Neural crest cell (in vitro differentiated cells): ENCODE data around the gene APLF. TPM values are rescaled to one million over a fixed set of nuclear protein-coding genes. Genes with fewer than 3 reads are reported as not detected.

Experiments
- DNase-seq: peaks from one replicate; pipeline ENCODE4 v3.0.0; 2021; ENCODE audit warnings: low read depth, mixed read lengths, low spot score
- H3K27ac Mint-ChIP-seq: one replicate; pipeline ENCODE4 v1.8.0; 2021; ENCODE audit warnings: mild to moderate bottlenecking, mixed read lengths; ENCODE audit not compliant: unreplicated experiment
- H3K27me3 Mint-ChIP-seq: 2 replicates; pipeline ENCODE4 v1.8.0; 2021; ENCODE audit warnings: low read depth, mild to moderate bottlenecking, mixed read lengths
- H3K36me3 Mint-ChIP-seq: 2 replicates; pipeline ENCODE4 v1.8.0; 2021; ENCODE audit warnings: low read depth, mild to moderate bottlenecking, mixed read lengths
- H3K4me1 Mint-ChIP-seq: 2 replicates; pipeline ENCODE4 v1.8.0; 2021; ENCODE audit warnings: mixed read lengths
- H3K4me3 Mint-ChIP-seq: one replicate; pipeline ENCODE4 v1.8.0; 2021; ENCODE audit warnings: mild to moderate bottlenecking, mixed read lengths
- H3K9me3 Mint-ChIP-seq: 2 replicates; pipeline ENCODE4 v1.8.0; 2021; ENCODE audit warnings: mixed read lengths
- total RNA-seq: library from RNA; stranded (reverse); gene quantifications from 2 replicates; pipeline ENCODE4 v1.2.1, GENCODE V29; 2021
- TF ChIP-seq, protein P1 (sequence below): fragments of 200-600 bp; sonication (generic); conservative IDR thresholded peaks from 2 replicates; pipeline ENCODE4 v1.5.0; 2021; ENCODE audit warnings: antibody characterized with exemption, mild to moderate bottlenecking

The APLF gene
- total RNA-seq, 1 donor from 2014 or later, result 6.9 TPM

DNA sequence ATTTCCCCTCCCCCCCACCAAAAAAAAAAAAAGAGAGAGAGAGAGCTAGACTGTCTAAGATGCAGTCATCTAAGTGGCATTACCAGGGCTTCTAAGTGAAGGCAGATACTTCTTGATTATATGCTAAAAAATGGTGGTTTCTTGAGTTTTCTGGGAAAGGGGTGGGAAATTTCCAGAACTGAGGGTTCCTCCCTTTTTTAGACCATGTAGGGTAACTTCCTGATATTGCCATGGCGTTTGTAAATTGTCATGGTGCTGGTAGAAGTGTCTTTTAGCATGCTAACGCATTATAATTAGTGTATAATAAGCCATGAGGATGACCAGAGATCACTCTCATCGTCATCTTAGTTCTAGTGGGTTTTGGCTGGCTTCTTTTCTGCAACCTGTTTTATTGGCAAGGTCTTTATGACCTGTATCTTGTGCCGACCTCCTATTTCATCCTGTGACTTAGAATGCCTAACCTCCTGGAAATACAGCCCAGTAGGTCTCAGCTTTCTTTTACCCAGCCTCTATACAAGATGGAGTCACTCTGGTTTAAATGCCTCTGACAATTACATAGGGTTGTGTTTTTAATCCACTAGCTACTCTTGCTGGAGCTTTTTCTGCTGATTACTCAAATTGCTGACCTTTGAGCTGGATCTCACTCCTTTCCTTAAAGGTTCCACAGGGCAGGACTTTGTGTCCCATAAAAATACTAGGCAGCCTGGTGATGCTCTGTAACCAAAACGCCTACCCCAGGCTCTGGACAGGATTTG, 145.6 kb downstream of the APLF start:
- Mint-ChIP-seq H3K4me3 (no peak overlapping the region), H3K9me3 (peaks cover 10% of the 10 kb centered on the region), H3K4me1 (no peaks in the 10 kb centered on the region), H3K36me3 (peaks cover 11% of the 10 kb centered on the region), H3K27me3 (no peaks in the 10 kb centered on the region), H3K27ac (no peak overlapping the region)
- TF ChIP-seq, protein P1, sequence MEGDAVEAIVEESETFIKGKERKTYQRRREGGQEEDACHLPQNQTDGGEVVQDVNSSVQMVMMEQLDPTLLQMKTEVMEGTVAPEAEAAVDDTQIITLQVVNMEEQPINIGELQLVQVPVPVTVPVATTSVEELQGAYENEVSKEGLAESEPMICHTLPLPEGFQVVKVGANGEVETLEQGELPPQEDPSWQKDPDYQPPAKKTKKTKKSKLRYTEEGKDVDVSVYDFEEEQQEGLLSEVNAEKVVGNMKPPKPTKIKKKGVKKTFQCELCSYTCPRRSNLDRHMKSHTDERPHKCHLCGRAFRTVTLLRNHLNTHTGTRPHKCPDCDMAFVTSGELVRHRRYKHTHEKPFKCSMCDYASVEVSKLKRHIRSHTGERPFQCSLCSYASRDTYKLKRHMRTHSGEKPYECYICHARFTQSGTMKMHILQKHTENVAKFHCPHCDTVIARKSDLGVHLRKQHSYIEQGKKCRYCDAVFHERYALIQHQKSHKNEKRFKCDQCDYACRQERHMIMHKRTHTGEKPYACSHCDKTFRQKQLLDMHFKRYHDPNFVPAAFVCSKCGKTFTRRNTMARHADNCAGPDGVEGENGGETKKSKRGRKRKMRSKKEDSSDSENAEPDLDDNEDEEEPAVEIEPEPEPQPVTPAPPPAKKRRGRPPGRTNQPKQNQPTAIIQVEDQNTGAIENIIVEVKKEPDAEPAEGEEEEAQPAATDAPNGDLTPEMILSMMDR, result no peak
- no peak for DNase-seq

DNA sequence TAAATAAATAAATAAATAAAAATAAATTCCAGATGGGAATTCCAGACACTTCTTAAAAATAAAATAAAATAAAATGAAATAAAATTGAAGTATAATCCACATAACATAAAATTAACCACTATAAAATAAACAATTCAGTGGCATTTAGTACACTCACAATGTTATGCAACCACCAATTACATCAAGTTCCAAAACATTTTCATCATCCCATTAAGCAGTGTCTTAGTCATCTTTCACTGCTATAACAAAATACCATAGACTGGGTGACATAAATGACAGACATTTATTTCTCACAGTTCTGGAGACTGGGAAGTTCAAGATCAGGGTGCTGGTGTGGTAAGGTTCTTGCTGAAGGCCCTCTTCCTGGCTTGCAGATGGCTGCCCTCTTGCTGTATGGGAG, 153.4 kb downstream of the APLF start:
- Mint-ChIP-seq H3K4me3 (no peak overlapping the region), H3K36me3 (peaks cover 9% of the 10 kb centered on the region), H3K9me3 (peaks cover 11% of the 10 kb centered on the region), H3K27me3 (no peaks in the 10 kb centered on the region), H3K27ac (no peak overlapping the region), H3K4me1 (no peaks in the 10 kb centered on the region)
- DNase-seq, result no peak
- TF ChIP-seq, protein P1, result no peak

DNA sequence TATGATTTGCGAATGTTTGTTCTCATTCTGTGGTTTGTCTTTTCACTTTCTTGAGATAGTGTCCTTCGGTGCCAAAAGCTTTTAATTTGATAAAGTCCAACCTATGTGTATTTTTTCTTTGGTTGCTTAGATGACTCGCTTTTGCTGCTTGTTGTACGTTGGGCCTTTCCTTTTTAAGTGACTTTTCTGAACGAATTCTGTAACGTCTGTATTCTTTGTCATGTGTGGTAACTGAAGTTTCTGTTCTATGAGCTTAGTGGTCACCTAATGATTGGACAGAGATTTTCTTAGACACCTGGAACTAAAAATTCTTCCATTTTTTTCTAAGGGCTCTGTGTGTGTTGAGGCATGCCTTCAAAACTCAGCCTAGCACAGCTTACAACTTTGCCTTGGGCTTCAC, 156.4 kb downstream of the APLF start:
- no peak overlapping the region for H3K4me3 Mint-ChIP-seq
- H3K36me3 Mint-ChIP-seq, result peaks cover 9% of the 10 kb centered on the region
- no peak overlapping the region for H3K27ac Mint-ChIP-seq
- no peak for DNase-seq
- peaks cover 11% of the 10 kb centered on the region for H3K9me3 Mint-ChIP-seq
- H3K4me1 Mint-ChIP-seq, result no peaks in the 10 kb centered on the region
- H3K27me3 Mint-ChIP-seq, result no peaks in the 10 kb centered on the region
- TF ChIP-seq, protein P1, result no peak

DNA sequence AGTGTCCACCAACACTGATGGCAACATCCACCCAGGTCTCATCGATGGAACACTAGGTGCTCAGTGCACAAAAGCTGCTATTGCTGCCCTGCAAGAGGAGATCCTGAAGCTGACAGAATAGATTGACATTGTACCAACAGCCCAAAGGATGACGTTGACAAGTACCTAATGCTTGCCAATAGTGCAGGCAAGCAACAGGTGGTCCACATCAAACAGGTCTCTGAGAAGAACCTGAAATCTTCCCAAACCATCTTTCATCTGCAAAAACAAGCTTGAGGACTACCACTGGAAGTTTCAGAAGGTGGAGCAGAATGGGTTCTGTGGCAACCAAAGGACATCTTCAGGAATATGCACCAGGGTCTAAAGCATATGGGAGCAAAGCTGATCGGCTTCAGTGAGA, 160.2 kb downstream of the APLF start:
- H3K27ac Mint-ChIP-seq, result no peak overlapping the region
- H3K27me3 Mint-ChIP-seq, result peaks cover 6% of the 10 kb centered on the region
- DNase-seq, result no peak
- TF ChIP-seq, protein P1, result no peak
- H3K36me3 Mint-ChIP-seq, result no peaks in the 10 kb centered on the region
- no peaks in the 10 kb centered on the region for H3K4me1 Mint-ChIP-seq
- no peak overlapping the region for H3K4me3 Mint-ChIP-seq
- no peaks in the 10 kb centered on the region for H3K9me3 Mint-ChIP-seq

Other genes with a start within 250 kb of the APLF start
- 56.4 TPM in 2 replicates for gene PPP3R1, start 215.1 kb upstream of the APLF start, total RNA-seq
- 36.6 and 37.3 TPM in 2 replicates for gene CNRIP1, start 147.6 kb upstream of the APLF start, total RNA-seq
- gene PLEK, start 102.3 kb upstream of the APLF start, total RNA-seq, result not detected in 2 replicates
- 1.6 and 1.7 TPM in 2 replicates for gene FBXO48, start 291 bp upstream of the APLF start, total RNA-seq
- gene PROKR1, start 176.0 kb downstream of the APLF start, total RNA-seq, result 0.09 and 0.16 TPM in 2 replicates